Testis (tissue), 2 donors: ENCODE measurements around the gene SPRR2E.
"Not testable (repeated sequence)": the region's sequence is repeated elsewhere in the genome, so short reads cannot be mapped to it uniquely, and the experiment has no call there.

Experiments
- CTCF ChIP-seq, 3 experiments: fragments of 450-650 bp in 2 of 3; fragments of 200-600 bp in 1 of 3; sonication (generic) in 1 of 3; IDR thresholded peaks; one replicate each; pipeline ENCODE4 v1.5.1; 2016 to 2019; ENCODE audit warnings: antibody characterized with exemption in 3 of 3, mild to moderate bottlenecking in 2 of 3, moderate library complexity in 1 of 3
- POLR2A ChIP-seq: fragments of 450-650 bp; IDR thresholded peaks from one replicate; pipeline ENCODE4 v1.6.1; 2017; ENCODE audit warnings: antibody characterized with exemption, mild to moderate bottlenecking, moderate library complexity

GRCh38 chr1:153115264-153115663 lies 20.9 kb upstream of the SPRR2E start:
- TF ChIP-seq CTCF (IDR thresholded peaks at IDR 0.05); POLR2A: not testable (repeated sequence)
